Measurements from ENCODE around the gene RASIP1.

The RASIP1 gene

GRCh38 chr19:48674921-48675824, 65.2 kb downstream of the RASIP1 start:
- DNase-seq (ENCODE audit: low spot score), result peak; percentile 86

GRCh38 chr19:48674216-48674809, 66.1 kb downstream of the RASIP1 start:
- no peak for DNase-seq (ENCODE audit: low spot score)

- DNase-seq (ENCODE audit: low spot score), result no peak
Measured at GRCh38 chr19:48673436-48674100, 66.8 kb downstream of the RASIP1 start.

GRCh38 chr19:48672994-48673393, 67.4 kb downstream of the RASIP1 start, which contains the start of gene NTN5:
TSS of gene NTN5 (minus strand) at chr19:48673017. CDS start at chr19:48670986, 2,031 bp downstream.
- no peak for DNase-seq (ENCODE audit: low spot score)

GRCh38 chr19:48671446-48671995, 68.9 kb downstream of the RASIP1 start:
- no peak for DNase-seq (ENCODE audit: low spot score)

GRCh38 chr19:48670699-48671445, 69.5 kb downstream of the RASIP1 start:
- DNase-seq (ENCODE audit: low spot score), result no peak

Measured in globus pallidus (tissue), 1 donor.